ENCODE data around the gene LRBA. TPM values are rescaled to one million over a fixed set of nuclear protein-coding genes. Genes with fewer than 3 reads are reported as not detected.

The LRBA gene
- total and polyA plus RNA-seq, 9 of the 15 experiments (the other 6 are each of a cell fraction or from before 2014, with no cell fraction given), result 24.2 to 88.7 (median 59.7) TPM

DNA sequence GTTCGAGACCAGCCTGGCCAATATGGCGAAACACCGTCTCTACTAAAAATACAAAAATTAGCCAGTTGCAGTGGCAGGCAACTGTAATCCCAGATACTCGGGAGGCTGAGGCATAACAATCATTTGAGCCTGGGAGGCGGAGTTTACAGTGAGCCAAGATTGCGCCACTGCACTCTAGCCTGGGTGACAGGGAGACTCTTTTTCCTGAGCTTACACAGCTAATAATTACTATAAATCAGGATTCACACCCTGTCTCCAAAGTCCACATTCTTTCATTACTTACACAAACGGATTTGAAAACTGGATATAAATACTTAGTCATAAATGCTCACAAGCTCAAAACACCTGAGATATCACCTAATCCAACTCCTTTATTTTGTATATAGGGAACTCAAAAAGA, 151.6 kb downstream of the LRBA start:
- H3K4me2 ChIP-seq (ENCODE audit: insufficient read depth, low read length), result no peak overlapping the region
- POLR2A ChIA-PET, result no interaction called here
- in situ Hi-C loops (cut with MboI), result loop anchor here (10.0 to 25.0 kb wide), 2 partner anchors 569 to 851 kb away; no protein-coding TSS in a partner anchor
- no peak overlapping the region for H3K9ac ChIP-seq (ENCODE audit: insufficient read depth in 1 of 2, low read depth in 2 of 2, low read length in 2 of 2)
- peaks cover 18% of the 10 kb centered on the region; the same call in 1 of the 3 replicates for H3K36me3 ChIP-seq (ENCODE audit: control insufficient read depth, insufficient read depth, low read length)
- no peaks in the 10 kb centered on the region for H3K27me3 ChIP-seq (ENCODE audit: control insufficient read depth in 2 of 2, insufficient read depth in 2 of 2, low read length in 2 of 2)
- H3K9me3 ChIP-seq (replicated peaks; ENCODE audit: control insufficient read depth, insufficient read depth, low read depth, low read length), result no peaks in the 10 kb centered on the region
- intact Hi-C loops (cut with micrococcal nuclease), result loop anchor here (10.0 kb wide), 1 partner anchor 259 kb away; no protein-coding TSS in a partner anchor
- DNase-seq (ENCODE audit: extremely low read depth in 1 of 4, low spot score in 3 of 4) (no peak), FAIRE-seq (no peak), ATAC-seq (no peak)
- H2AFZ ChIP-seq (ENCODE audit: low read depth, low read length), result no peak overlapping the region
- H4K20me1 ChIP-seq (replicated peaks; ENCODE audit: control insufficient read depth, insufficient read depth, low read length), result no peaks in the 10 kb centered on the region
- 83% methylated on average over 7 of the region's 7 CpGs for WGBS (ENCODE audit: insufficient coverage, low coverage, missing lambda C conversion rate)
- no peaks in the 10 kb centered on the region for H3K9me1 ChIP-seq (ENCODE audit: control insufficient read depth, insufficient read depth, low read length)
- no peak overlapping the region for H3K27ac ChIP-seq (ENCODE audit: extremely low read depth, low read depth, low read length)
- no peaks in the 10 kb centered on the region for H3K4me1 ChIP-seq (replicated peaks in 1 of 2; ENCODE audit: control insufficient read depth in 2 of 2, insufficient read depth in 2 of 2, low read length in 2 of 2)
- CTCF ChIA-PET (ENCODE audit: low intra/inter-chr PET ratio), result no interaction called here
- no peak overlapping the region for H3K4me3 ChIP-seq
- no TSS peak for BruUV-seq (replicated peaks)
- no peaks in the 10 kb centered on the region for H3K79me2 ChIP-seq (ENCODE audit: control insufficient read depth, insufficient read depth, low read length)
- TF ChIP-seq CEBPB (tag; IDR thresholded peaks at IDR 0.05) (peak; percentile 35; the same call in 1 of the 2 replicates), ZNF239 (CRISPR knock-in tag; IDR thresholded peaks at IDR 0.05) (no peak)

DNA sequence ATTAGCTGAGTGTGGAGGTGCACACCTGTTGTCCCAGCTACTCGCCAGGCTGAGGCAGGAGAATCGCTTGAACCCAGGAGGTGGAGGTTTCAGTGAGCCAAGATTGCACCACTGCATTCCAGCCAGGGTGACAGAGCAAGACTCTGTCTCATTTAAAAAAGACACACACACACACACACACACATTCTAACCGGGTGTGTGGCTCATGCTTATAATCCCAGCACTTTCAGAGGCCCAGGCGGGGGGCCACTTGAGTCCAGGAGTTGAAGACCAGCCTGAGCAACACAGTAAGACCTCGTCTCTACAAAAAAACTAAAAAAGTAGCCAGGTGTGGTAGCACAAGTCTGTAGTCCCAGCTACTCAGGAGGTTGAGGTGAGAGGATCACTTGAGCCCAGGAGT, 152.3 kb downstream of the LRBA start:
- ATAC-seq, result no peak
- no peak overlapping the region for H3K4me3 ChIP-seq
- H3K9me3 ChIP-seq (replicated peaks; ENCODE audit: control insufficient read depth, insufficient read depth, low read depth, low read length), result no peaks in the 10 kb centered on the region
- in situ Hi-C loops (cut with MboI) (loop anchor here (10.0 to 25.0 kb wide), 2 partner anchors 568 to 851 kb away; no protein-coding TSS in a partner anchor), intact Hi-C loops (cut with micrococcal nuclease) (loop anchor here (10.0 kb wide), 1 partner anchor 258 kb away; no protein-coding TSS in a partner anchor)
- H3K9me1 ChIP-seq (ENCODE audit: control insufficient read depth, insufficient read depth, low read length), result no peaks in the 10 kb centered on the region
- POLR2A ChIA-PET, result no interaction called here
- 88% methylated on average over 5 of the region's 5 CpGs for WGBS (ENCODE audit: insufficient coverage, low coverage, missing lambda C conversion rate)
- H3K27me3 ChIP-seq (ENCODE audit: control insufficient read depth in 2 of 2, insufficient read depth in 2 of 2, low read length in 2 of 2), result no peaks in the 10 kb centered on the region
- DNase-seq (ENCODE audit: extremely low read depth in 1 of 4, low spot score in 3 of 4), result no peak
- H3K36me3 ChIP-seq (ENCODE audit: control insufficient read depth, insufficient read depth, low read length), result peaks cover 13% of the 10 kb centered on the region; the same call in 1 of the 3 replicates
- H3K79me2 ChIP-seq (ENCODE audit: control insufficient read depth, insufficient read depth, low read length), result no peaks in the 10 kb centered on the region
- H2AFZ ChIP-seq (ENCODE audit: low read depth, low read length), result no peak overlapping the region
- CTCF ChIA-PET (ENCODE audit: low intra/inter-chr PET ratio), result no interaction called here
- no peaks in the 10 kb centered on the region for H4K20me1 ChIP-seq (replicated peaks; ENCODE audit: control insufficient read depth, insufficient read depth, low read length)
- no peaks in the 10 kb centered on the region for H3K4me1 ChIP-seq (replicated peaks in 1 of 2; ENCODE audit: control insufficient read depth in 2 of 2, insufficient read depth in 2 of 2, low read length in 2 of 2)
- FAIRE-seq, result no peak
- no peak overlapping the region for H3K9ac ChIP-seq (ENCODE audit: insufficient read depth in 1 of 2, low read depth in 2 of 2, low read length in 2 of 2)
- BruUV-seq (replicated peaks), result no TSS peak
- no peak overlapping the region for H3K27ac ChIP-seq (ENCODE audit: extremely low read depth, low read depth, low read length)
- H3K4me2 ChIP-seq (ENCODE audit: insufficient read depth, low read length), result no peak overlapping the region
- TF ChIP-seq, protein P1, sequence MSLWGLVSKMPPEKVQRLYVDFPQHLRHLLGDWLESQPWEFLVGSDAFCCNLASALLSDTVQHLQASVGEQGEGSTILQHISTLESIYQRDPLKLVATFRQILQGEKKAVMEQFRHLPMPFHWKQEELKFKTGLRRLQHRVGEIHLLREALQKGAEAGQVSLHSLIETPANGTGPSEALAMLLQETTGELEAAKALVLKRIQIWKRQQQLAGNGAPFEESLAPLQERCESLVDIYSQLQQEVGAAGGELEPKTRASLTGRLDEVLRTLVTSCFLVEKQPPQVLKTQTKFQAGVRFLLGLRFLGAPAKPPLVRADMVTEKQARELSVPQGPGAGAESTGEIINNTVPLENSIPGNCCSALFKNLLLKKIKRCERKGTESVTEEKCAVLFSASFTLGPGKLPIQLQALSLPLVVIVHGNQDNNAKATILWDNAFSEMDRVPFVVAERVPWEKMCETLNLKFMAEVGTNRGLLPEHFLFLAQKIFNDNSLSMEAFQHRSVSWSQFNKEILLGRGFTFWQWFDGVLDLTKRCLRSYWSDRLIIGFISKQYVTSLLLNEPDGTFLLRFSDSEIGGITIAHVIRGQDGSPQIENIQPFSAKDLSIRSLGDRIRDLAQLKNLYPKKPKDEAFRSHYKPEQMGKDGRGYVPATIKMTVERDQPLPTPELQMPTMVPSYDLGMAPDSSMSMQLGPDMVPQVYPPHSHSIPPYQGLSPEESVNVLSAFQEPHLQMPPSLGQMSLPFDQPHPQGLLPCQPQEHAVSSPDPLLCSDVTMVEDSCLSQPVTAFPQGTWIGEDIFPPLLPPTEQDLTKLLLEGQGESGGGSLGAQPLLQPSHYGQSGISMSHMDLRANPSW (CRISPR knock-in tag; IDR thresholded peaks at IDR 0.05), result no peak
- TF ChIP-seq, protein P2, sequence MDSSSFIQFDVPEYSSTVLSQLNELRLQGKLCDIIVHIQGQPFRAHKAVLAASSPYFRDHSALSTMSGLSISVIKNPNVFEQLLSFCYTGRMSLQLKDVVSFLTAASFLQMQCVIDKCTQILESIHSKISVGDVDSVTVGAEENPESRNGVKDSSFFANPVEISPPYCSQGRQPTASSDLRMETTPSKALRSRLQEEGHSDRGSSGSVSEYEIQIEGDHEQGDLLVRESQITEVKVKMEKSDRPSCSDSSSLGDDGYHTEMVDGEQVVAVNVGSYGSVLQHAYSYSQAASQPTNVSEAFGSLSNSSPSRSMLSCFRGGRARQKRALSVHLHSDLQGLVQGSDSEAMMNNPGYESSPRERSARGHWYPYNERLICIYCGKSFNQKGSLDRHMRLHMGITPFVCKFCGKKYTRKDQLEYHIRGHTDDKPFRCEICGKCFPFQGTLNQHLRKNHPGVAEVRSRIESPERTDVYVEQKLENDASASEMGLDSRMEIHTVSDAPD (CRISPR knock-in tag; IDR thresholded peaks at IDR 0.05), result no peak
- no peak for TF ChIP-seq SNRNP70 (optimal IDR thresholded peaks at IDR 0.05; ENCODE audit: low read depth, low read length)
- TF ChIP-seq, protein P3, sequence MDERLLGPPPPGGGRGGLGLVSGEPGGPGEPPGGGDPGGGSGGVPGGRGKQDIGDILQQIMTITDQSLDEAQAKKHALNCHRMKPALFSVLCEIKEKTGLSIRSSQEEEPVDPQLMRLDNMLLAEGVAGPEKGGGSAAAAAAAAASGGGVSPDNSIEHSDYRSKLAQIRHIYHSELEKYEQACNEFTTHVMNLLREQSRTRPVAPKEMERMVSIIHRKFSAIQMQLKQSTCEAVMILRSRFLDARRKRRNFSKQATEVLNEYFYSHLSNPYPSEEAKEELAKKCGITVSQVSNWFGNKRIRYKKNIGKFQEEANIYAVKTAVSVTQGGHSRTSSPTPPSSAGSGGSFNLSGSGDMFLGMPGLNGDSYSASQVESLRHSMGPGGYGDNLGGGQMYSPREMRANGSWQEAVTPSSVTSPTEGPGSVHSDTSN (CRISPR knock-in tag; IDR thresholded peaks at IDR 0.05; ENCODE audit: low read depth), result no peak
- TF ChIP-seq, protein P3 (tag; conservative IDR thresholded peaks at IDR 0.05; ENCODE audit: low read depth), result no peak
- no peak for TF ChIP-seq ZNF24 (IDR thresholded peaks at IDR 0.05)
- TF ChIP-seq POLR2A (conservative IDR thresholded peaks at IDR 0.05), result no peak

Data from K562 (cell line).